ENCODE measurements around the gene C5. TPM values are rescaled to one million over a fixed set of nuclear protein-coding genes. Genes with fewer than 3 reads are reported as not detected.

Gene C5
- total RNA-seq, 1 experiment from 2014 or later, result 0.66 TPM

DNA sequence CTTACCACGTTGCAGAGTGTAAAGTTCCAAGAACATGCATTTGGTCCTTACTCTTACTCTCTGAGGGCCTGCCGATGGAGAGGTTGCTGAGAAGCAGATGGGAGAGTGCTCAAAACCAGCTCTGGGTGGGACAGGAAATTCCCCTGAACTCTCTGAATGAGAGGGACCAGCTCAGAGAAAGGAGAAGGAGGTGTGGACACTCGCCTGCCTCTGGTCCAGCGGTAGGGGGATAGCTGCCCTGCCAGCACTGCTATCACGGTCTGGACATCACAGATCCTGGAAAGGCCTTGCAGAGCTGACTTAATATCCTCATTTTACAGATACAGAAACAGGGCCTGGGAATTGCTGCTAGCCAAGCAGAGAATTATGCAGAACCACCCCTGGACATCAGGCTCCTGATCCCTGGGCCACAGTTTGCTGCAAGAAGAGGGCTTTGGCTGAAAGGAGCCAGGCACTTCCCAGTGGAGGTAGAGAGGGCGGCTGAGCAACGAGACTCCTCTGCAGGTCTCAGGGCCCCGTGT lies 128.4 kb downstream of the C5 start:
- Histone ChIP-seq H4K20me1 (ENCODE audit: insufficient read depth) (no peaks in the 10 kb centered on the region), H3K9me2 (ENCODE audit: insufficient read depth) (no peaks in the 10 kb centered on the region), H3K27ac (ENCODE audit: low read depth, low read length) (no peak overlapping the region), H3K36me3 (ENCODE audit: control insufficient read depth in 1 of 2, insufficient read depth in 2 of 2, low read length in 2 of 2) (no peaks in the 10 kb centered on the region), H3K79me2 (ENCODE audit: insufficient read depth, low read length) (no peaks in the 10 kb centered on the region), H3K27me3 (ENCODE audit: insufficient read depth, low read length) (no peaks in the 10 kb centered on the region), H3K4me3 (replicated peaks in 1 of 2; ENCODE audit: low read depth in 1 of 2, low read length in 2 of 2) (no peak overlapping the region), H3K9ac (ENCODE audit: low read length) (no peak overlapping the region), H3K4me2 (ENCODE audit: low read length) (no peak overlapping the region), H3K9me3 (ENCODE audit: control insufficient read depth in 1 of 2, insufficient read depth in 1 of 2, low read depth in 1 of 2, low read length in 2 of 2) (no peaks in the 10 kb centered on the region), H2AFZ (ENCODE audit: low read depth, low read length, poor library complexity, severe bottlenecking) (no peak overlapping the region), H3K4me1 (ENCODE audit: control insufficient read depth in 1 of 2, insufficient read depth in 2 of 2, low read length in 2 of 2) (no peaks in the 10 kb centered on the region; a peak in 1 of 4 replicates)
- ChIA-PET RAD21 (ENCODE audit: low non-redundant PET in 1 of 2, low total read pairs in 2 of 2, uncharacterized antibody in 2 of 2, unreplicated experiment in 2 of 2) (no interaction called here), CTCF (no interaction called here), POLR2A (no interaction called here)
- intact Hi-C loops (cut with micrococcal nuclease), result no loop called here
- DNase-seq (ENCODE audit: low read depth, low spot score), result no peak
- TF ChIP-seq, protein P1, sequence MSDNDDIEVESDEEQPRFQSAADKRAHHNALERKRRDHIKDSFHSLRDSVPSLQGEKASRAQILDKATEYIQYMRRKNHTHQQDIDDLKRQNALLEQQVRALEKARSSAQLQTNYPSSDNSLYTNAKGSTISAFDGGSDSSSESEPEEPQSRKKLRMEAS (IDR thresholded peaks at IDR 0.05), result no peak
- no peak for TF ChIP-seq SP1 (IDR thresholded peaks at IDR 0.05; ENCODE audit: low read depth)
- no peak for TF ChIP-seq FOSL1 (IDR thresholded peaks at IDR 0.05; ENCODE audit: low read depth)
- TF ChIP-seq SRF (IDR thresholded peaks at IDR 0.05; ENCODE audit: low read depth), result no peak
- TF ChIP-seq EZH2phosphoT487 (IDR thresholded peaks at IDR 0.05; ENCODE audit: borderline replicate concordance), result no peak
- TF ChIP-seq CBX3 (IDR thresholded peaks at IDR 0.05; ENCODE audit: low read depth), result no peak
- TF ChIP-seq EZH2 (IDR thresholded peaks at IDR 0.05), result no peak
- no peak for TF ChIP-seq POLR2A (IDR thresholded peaks at IDR 0.05; ENCODE audit: borderline replicate concordance, extremely low read depth, insufficient read depth, insufficient read length)
- TF ChIP-seq YY1 (IDR thresholded peaks at IDR 0.05; ENCODE audit: extremely low read depth, insufficient replicate concordance, low read depth, low read length), result no peak
- ATAC-seq, result no peak
- no TSS peak for BruUV-seq (replicated peaks)

DNA sequence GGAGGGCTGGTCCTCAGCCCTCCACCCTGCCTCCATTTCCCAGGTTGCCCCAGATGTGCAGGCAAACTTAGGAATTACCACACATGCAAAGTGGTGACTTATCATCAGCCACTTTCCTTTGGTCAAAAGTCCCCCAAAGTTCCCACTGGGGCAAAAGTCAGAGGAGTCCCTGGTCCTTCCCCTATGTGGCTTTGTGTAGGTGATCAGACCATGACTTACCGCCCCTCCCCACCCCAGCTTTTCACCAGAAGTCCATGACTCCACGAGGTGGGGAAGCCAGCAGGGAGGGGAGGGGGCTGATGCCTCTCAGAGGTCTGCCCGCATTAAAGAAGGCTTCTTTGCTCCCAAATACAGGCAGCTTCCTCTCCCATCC lies 129.3 kb downstream of the C5 start:
- no peak for DNase-seq (ENCODE audit: low read depth, low spot score)
- Histone ChIP-seq H3K79me2 (ENCODE audit: insufficient read depth, low read length) (no peaks in the 10 kb centered on the region), H3K9me3 (ENCODE audit: control insufficient read depth in 1 of 2, insufficient read depth in 1 of 2, low read depth in 1 of 2, low read length in 2 of 2) (no peaks in the 10 kb centered on the region), H4K20me1 (ENCODE audit: insufficient read depth) (no peaks in the 10 kb centered on the region), H2AFZ (ENCODE audit: low read depth, low read length, poor library complexity, severe bottlenecking) (no peak overlapping the region), H3K4me3 (replicated peaks in 1 of 2; ENCODE audit: low read depth in 1 of 2, low read length in 2 of 2) (no peak overlapping the region), H3K36me3 (ENCODE audit: control insufficient read depth in 1 of 2, insufficient read depth in 2 of 2, low read length in 2 of 2) (no peaks in the 10 kb centered on the region), H3K27ac (ENCODE audit: low read depth, low read length) (no peak overlapping the region), H3K9ac (ENCODE audit: low read length) (no peak overlapping the region), H3K27me3 (ENCODE audit: insufficient read depth, low read length) (no peaks in the 10 kb centered on the region), H3K4me2 (ENCODE audit: low read length) (no peak overlapping the region), H3K9me2 (ENCODE audit: insufficient read depth) (no peaks in the 10 kb centered on the region), H3K4me1 (ENCODE audit: control insufficient read depth in 1 of 2, insufficient read depth in 2 of 2, low read length in 2 of 2) (no peaks in the 10 kb centered on the region; a peak in 1 of 4 replicates)
- BruUV-seq (replicated peaks), result no TSS peak
- ChIA-PET CTCF (no interaction called here), RAD21 (ENCODE audit: low non-redundant PET in 1 of 2, low total read pairs in 2 of 2, uncharacterized antibody in 2 of 2, unreplicated experiment in 2 of 2) (no interaction called here), POLR2A (no interaction called here)
- intact Hi-C loops (cut with micrococcal nuclease), result no loop called here
- no peak for ATAC-seq
- TF ChIP-seq SP1 (IDR thresholded peaks at IDR 0.05; ENCODE audit: low read depth), result no peak
- TF ChIP-seq SIN3A (IDR thresholded peaks at IDR 0.05; ENCODE audit: low read depth), result no peak
- no peak for TF ChIP-seq RAD21 (IDR thresholded peaks at IDR 0.05; ENCODE audit: low read depth)
- no peak for TF ChIP-seq ZNF274 (IDR thresholded peaks at IDR 0.05; ENCODE audit: low read depth, low read length)
- TF ChIP-seq EZH2 (IDR thresholded peaks at IDR 0.05), result no peak
- no peak for TF ChIP-seq POLR2A (IDR thresholded peaks at IDR 0.05; ENCODE audit: borderline replicate concordance, extremely low read depth, insufficient read depth, insufficient read length)
- TF ChIP-seq, protein P2, sequence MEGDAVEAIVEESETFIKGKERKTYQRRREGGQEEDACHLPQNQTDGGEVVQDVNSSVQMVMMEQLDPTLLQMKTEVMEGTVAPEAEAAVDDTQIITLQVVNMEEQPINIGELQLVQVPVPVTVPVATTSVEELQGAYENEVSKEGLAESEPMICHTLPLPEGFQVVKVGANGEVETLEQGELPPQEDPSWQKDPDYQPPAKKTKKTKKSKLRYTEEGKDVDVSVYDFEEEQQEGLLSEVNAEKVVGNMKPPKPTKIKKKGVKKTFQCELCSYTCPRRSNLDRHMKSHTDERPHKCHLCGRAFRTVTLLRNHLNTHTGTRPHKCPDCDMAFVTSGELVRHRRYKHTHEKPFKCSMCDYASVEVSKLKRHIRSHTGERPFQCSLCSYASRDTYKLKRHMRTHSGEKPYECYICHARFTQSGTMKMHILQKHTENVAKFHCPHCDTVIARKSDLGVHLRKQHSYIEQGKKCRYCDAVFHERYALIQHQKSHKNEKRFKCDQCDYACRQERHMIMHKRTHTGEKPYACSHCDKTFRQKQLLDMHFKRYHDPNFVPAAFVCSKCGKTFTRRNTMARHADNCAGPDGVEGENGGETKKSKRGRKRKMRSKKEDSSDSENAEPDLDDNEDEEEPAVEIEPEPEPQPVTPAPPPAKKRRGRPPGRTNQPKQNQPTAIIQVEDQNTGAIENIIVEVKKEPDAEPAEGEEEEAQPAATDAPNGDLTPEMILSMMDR (IDR thresholded peaks at IDR 0.05 in 2 of 3, conservative IDR thresholded peaks at IDR 0.05 in 1 of 3; ENCODE audit: borderline replicate concordance in 1 of 3, insufficient read depth in 1 of 3, low read depth in 2 of 3, low read length in 2 of 3), result no peak
- TF ChIP-seq FOSL1 (IDR thresholded peaks at IDR 0.05; ENCODE audit: low read depth), result no peak
- TF ChIP-seq YY1 (IDR thresholded peaks at IDR 0.05; ENCODE audit: extremely low read depth, insufficient replicate concordance, low read depth, low read length), result no peak
- TF ChIP-seq EGR1 (IDR thresholded peaks at IDR 0.05; ENCODE audit: low read depth), result no peak
- TF ChIP-seq, protein P3, sequence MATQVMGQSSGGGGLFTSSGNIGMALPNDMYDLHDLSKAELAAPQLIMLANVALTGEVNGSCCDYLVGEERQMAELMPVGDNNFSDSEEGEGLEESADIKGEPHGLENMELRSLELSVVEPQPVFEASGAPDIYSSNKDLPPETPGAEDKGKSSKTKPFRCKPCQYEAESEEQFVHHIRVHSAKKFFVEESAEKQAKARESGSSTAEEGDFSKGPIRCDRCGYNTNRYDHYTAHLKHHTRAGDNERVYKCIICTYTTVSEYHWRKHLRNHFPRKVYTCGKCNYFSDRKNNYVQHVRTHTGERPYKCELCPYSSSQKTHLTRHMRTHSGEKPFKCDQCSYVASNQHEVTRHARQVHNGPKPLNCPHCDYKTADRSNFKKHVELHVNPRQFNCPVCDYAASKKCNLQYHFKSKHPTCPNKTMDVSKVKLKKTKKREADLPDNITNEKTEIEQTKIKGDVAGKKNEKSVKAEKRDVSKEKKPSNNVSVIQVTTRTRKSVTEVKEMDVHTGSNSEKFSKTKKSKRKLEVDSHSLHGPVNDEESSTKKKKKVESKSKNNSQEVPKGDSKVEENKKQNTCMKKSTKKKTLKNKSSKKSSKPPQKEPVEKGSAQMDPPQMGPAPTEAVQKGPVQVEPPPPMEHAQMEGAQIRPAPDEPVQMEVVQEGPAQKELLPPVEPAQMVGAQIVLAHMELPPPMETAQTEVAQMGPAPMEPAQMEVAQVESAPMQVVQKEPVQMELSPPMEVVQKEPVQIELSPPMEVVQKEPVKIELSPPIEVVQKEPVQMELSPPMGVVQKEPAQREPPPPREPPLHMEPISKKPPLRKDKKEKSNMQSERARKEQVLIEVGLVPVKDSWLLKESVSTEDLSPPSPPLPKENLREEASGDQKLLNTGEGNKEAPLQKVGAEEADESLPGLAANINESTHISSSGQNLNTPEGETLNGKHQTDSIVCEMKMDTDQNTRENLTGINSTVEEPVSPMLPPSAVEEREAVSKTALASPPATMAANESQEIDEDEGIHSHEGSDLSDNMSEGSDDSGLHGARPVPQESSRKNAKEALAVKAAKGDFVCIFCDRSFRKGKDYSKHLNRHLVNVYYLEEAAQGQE (IDR thresholded peaks at IDR 0.05; ENCODE audit: low read depth), result no peak
- no peak for TF ChIP-seq ZFX (IDR thresholded peaks at IDR 0.05)
- TF ChIP-seq CBX3 (IDR thresholded peaks at IDR 0.05; ENCODE audit: low read depth), result no peak
- no peak for TF ChIP-seq JUND (IDR thresholded peaks at IDR 0.05)

All from HCT116 (cell line).